ENCODE results near the gene GDA. TPM values are rescaled to one million over a fixed set of nuclear protein-coding genes. Genes with fewer than 3 reads are reported as not detected.

GDA gene
- total and polyA plus RNA-seq, 12 donors: 0.06 to 2.8 (median 0.61) TPM; not detected in 2

DNA sequence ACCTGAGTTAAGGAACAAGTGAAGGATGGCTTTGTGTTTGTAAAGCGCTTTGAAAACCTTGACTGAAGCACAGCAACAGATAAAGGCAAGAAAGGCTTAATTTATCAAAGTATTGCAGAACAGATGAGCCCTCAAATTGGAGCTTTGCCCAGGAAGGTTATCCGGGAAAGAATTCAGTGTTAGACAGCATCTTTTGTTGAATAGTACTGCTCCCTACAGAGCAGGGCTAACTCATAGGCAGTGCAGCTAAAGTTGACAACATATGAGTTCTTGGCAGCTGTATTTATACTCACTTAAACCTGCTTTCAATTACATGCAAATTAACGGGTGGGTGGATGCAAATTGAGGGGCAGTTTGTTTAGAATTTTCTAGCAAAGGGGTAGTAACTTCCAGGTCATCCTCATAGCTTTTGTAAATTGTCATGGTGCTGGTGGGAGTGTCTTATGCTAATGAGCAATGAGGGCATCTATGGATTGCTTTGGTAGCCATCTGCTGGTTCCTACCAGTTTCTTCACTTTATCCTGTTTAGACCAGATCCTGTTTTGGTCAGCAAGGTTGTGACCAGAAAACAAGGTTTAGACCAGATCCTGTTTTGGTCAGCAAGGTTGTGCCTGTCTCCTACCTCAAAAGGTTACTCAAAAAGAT lies 105.8 kb downstream of the GDA start:
- H3K4me3 ChIP-seq: no peak overlapping the region
- intact Hi-C loops (cut with DNase I): no loop called here
- H3K27me3 ChIP-seq: peaks cover 3% of the 10 kb centered on the region
- 31 to 47% (median 37%) methylated on average over 3 of the region's 3 CpGs for WGBS, 4 donors
- no peak overlapping the region for H3K27ac ChIP-seq
- H3K9me3 ChIP-seq (replicated peaks in 1 of 3): no peaks in the 10 kb centered on the region
- DNase-seq: peak in 3 of 7 donors; percentile 28 to 55 (median 37)
- H3K4me1 ChIP-seq (replicated peaks in 1 of 2): no peaks in the 10 kb centered on the region
- no peaks in the 10 kb centered on the region for H3K36me3 ChIP-seq (replicated peaks in 1 of 2)
- TF ChIP-seq, protein P1, sequence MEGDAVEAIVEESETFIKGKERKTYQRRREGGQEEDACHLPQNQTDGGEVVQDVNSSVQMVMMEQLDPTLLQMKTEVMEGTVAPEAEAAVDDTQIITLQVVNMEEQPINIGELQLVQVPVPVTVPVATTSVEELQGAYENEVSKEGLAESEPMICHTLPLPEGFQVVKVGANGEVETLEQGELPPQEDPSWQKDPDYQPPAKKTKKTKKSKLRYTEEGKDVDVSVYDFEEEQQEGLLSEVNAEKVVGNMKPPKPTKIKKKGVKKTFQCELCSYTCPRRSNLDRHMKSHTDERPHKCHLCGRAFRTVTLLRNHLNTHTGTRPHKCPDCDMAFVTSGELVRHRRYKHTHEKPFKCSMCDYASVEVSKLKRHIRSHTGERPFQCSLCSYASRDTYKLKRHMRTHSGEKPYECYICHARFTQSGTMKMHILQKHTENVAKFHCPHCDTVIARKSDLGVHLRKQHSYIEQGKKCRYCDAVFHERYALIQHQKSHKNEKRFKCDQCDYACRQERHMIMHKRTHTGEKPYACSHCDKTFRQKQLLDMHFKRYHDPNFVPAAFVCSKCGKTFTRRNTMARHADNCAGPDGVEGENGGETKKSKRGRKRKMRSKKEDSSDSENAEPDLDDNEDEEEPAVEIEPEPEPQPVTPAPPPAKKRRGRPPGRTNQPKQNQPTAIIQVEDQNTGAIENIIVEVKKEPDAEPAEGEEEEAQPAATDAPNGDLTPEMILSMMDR (IDR thresholded peaks at IDR 0.05): no peak
- TF ChIP-seq POLR2A (IDR thresholded peaks at IDR 0.05): no peak

DNA sequence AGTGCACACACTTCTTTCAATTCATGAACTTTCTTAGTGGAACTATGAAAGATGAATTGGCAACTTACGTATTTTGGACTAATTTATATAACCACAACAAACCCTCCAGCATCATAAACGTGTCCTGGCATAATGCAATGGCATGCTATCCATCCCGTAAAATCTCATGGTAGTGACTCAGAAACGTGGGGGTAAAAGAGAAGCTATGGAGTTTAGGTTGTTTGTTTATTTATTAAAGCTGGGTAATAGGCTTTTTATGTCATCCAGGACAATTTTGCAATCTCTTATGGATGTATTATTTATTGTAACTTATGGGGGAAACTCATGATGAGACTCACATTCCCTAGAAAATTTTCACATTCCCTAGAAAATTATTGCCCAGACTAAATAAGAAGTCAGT lies 106.3 kb downstream of the GDA start:
- intact Hi-C loops (cut with DNase I): no loop called here
- Histone ChIP-seq H3K4me3 (no peak overlapping the region), H3K36me3 (replicated peaks in 1 of 2) (no peaks in the 10 kb centered on the region), H3K27me3 (peaks cover 3% of the 10 kb centered on the region), H3K9me3 (replicated peaks in 1 of 3) (no peaks in the 10 kb centered on the region), H3K27ac (no peak overlapping the region), H3K4me1 (replicated peaks in 1 of 2) (no peaks in the 10 kb centered on the region)
- no peak for DNase-seq
- TF ChIP-seq POLR2A (IDR thresholded peaks at IDR 0.05): no peak
- TF ChIP-seq, protein P1 (IDR thresholded peaks at IDR 0.05): no peak
- 69 to 78% (median 75%) methylated on average over 4 of the region's 4 CpGs for WGBS, 4 donors

DNA sequence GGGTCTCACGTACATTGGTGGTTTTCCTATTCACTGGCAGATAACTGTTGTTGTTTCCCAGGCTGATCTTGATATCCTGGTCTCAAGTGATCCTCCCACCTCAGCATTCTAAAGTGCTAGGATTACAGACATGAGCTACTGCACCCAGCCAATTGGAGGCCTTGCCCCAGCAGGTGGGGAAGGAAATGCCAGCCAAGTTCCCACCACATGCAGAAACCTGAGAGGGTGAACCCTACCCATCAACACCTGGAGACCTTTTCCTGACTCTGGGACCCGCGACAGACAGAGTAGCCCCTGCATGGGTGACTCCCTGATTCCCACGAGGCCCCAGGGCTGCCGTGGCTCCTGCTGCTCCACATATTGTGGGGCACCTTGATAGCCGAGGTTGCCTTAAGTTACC lies 107.7 kb downstream of the GDA start:
- 63 to 87% (median 84%) methylated on average over 2 to 6 of the region's 6 CpGs for WGBS, 4 donors
- H3K4me3 ChIP-seq: no peak overlapping the region
- H3K4me1 ChIP-seq (replicated peaks in 1 of 2): no peaks in the 10 kb centered on the region
- no peak for DNase-seq
- no peak overlapping the region for H3K27ac ChIP-seq
- no peaks in the 10 kb centered on the region for H3K9me3 ChIP-seq (replicated peaks in 1 of 3)
- H3K27me3 ChIP-seq: peaks cover 3% of the 10 kb centered on the region
- no peak for TF ChIP-seq POLR2A (IDR thresholded peaks at IDR 0.05)
- TF ChIP-seq, protein P1 (IDR thresholded peaks at IDR 0.05): no peak
- intact Hi-C loops (cut with DNase I): no loop called here
- H3K36me3 ChIP-seq (replicated peaks in 1 of 2): no peaks in the 10 kb centered on the region

DNA sequence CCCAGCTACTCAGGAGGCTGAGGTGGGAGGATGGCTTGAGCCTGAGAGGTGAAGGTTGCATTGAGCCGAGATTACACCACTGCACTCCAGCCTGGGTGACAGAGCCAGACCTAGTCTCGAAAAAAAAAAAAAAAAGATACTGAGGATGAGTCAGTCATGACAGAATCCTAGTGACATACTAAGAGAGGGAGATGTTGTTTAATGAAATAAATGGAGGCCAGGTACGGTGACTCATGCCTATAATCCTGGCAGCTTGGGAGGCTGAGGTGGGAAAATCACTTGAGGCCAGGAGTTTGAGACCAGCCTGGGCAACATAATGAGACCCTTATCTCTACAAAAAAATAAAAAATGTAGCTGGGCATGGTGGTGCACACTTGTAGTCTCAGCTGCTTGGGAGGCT lies 108.6 kb downstream of the GDA start:
- no peak for TF ChIP-seq POLR2A (IDR thresholded peaks at IDR 0.05)
- TF ChIP-seq, protein P1 (IDR thresholded peaks at IDR 0.05): no peak
- H3K9me3 ChIP-seq (replicated peaks in 1 of 3): no peaks in the 10 kb centered on the region
- H3K27ac ChIP-seq: no peak overlapping the region
- H3K4me3 ChIP-seq: no peak overlapping the region
- intact Hi-C loops (cut with DNase I): no loop called here
- WGBS, 4 donors: 39 to 67% (median 54%) methylated on average over 3 of the region's 3 CpGs
- DNase-seq: no peak
- no peaks in the 10 kb centered on the region for H3K4me1 ChIP-seq (replicated peaks in 1 of 2)
- H3K27me3 ChIP-seq: peaks cover 3% of the 10 kb centered on the region
- no peaks in the 10 kb centered on the region for H3K36me3 ChIP-seq (replicated peaks in 1 of 2)
